ENCODE data around the gene BLM.

Gene BLM

DNA sequence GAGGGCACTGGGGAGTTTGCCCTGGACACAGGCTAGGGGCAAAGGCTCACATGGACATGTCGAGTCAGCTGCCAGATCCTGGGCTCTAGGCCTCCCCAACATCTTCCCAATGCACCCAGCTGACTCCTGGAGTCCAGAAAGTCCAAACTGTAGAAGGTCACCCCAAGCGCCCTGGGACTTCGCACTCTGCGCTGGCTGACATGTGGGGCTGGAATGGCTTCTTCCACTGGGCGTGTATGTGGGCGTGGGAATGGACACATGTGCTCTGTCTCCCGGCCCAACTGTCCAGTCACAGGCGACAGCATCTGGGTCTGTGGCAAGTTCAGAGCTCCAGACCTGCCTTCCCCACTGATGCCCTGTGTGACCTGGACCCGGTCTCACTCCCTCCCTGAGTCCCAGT is 138.0 kb downstream of the BLM start:
- Histone ChIP-seq H3K9ac (no peak overlapping the region), H3K4me2 (peak overlapping the region; percentile 48; the same call in 1 of the 2 replicates), H3K36me3 (ENCODE audit: insufficient read depth) (no peaks in the 10 kb centered on the region), H3K27me3 (ENCODE audit: insufficient read depth, low read depth) (no peaks in the 10 kb centered on the region), H3K27ac (no peak overlapping the region), H4K20me1 (ENCODE audit: insufficient read depth) (no peaks in the 10 kb centered on the region), H3K79me2 (ENCODE audit: insufficient read depth, low read depth) (no peaks in the 10 kb centered on the region), H3K4me1 (ENCODE audit: low read depth, poor library complexity, severe bottlenecking) (peaks cover 66% of the 10 kb centered on the region), H3K4me3 (IDR thresholded peaks at IDR 0.05; ENCODE audit: insufficient read depth, low read depth, low read length) (no peak overlapping the region), H2AFZ (ENCODE audit: low read depth) (no peak overlapping the region)
- TF ChIP-seq, protein P1, sequence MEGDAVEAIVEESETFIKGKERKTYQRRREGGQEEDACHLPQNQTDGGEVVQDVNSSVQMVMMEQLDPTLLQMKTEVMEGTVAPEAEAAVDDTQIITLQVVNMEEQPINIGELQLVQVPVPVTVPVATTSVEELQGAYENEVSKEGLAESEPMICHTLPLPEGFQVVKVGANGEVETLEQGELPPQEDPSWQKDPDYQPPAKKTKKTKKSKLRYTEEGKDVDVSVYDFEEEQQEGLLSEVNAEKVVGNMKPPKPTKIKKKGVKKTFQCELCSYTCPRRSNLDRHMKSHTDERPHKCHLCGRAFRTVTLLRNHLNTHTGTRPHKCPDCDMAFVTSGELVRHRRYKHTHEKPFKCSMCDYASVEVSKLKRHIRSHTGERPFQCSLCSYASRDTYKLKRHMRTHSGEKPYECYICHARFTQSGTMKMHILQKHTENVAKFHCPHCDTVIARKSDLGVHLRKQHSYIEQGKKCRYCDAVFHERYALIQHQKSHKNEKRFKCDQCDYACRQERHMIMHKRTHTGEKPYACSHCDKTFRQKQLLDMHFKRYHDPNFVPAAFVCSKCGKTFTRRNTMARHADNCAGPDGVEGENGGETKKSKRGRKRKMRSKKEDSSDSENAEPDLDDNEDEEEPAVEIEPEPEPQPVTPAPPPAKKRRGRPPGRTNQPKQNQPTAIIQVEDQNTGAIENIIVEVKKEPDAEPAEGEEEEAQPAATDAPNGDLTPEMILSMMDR (conservative IDR thresholded peaks at IDR 0.05; ENCODE audit: low read depth, low read length), result no peak

DNA sequence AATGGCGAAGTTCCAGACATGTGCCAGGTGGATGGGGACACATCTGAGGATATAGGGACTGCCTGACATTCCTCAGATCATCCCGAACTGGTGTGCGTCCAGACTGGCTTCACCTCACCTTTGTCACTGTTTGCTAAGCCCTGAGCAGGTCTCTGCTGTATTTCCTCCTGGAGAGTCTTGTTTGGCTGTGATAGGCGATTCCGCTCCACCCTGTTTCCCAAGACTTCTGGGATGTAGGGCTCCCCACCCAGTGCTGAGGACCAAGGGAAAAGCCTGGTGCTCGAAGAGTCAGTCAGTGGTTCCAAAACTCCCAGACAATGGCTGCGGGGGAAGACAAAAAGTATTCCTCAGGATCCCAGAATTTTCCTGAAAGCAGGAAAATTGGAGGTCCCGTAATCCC is 140.2 kb downstream of the BLM start:
- TF ChIP-seq, protein P1 (conservative IDR thresholded peaks at IDR 0.05; ENCODE audit: low read depth, low read length), result no peak
- Histone ChIP-seq H2AFZ (ENCODE audit: low read depth) (no peak overlapping the region), H3K4me2 (no peak overlapping the region), H3K9ac (no peak overlapping the region), H3K4me1 (ENCODE audit: low read depth, poor library complexity, severe bottlenecking) (peaks cover 47% of the 10 kb centered on the region), H3K27ac (no peak overlapping the region), H3K4me3 (IDR thresholded peaks at IDR 0.05; ENCODE audit: insufficient read depth, low read depth, low read length) (no peak overlapping the region), H4K20me1 (ENCODE audit: insufficient read depth) (no peaks in the 10 kb centered on the region), H3K79me2 (ENCODE audit: insufficient read depth, low read depth) (no peaks in the 10 kb centered on the region), H3K27me3 (ENCODE audit: insufficient read depth, low read depth) (no peaks in the 10 kb centered on the region), H3K36me3 (ENCODE audit: insufficient read depth) (no peaks in the 10 kb centered on the region)

DNA sequence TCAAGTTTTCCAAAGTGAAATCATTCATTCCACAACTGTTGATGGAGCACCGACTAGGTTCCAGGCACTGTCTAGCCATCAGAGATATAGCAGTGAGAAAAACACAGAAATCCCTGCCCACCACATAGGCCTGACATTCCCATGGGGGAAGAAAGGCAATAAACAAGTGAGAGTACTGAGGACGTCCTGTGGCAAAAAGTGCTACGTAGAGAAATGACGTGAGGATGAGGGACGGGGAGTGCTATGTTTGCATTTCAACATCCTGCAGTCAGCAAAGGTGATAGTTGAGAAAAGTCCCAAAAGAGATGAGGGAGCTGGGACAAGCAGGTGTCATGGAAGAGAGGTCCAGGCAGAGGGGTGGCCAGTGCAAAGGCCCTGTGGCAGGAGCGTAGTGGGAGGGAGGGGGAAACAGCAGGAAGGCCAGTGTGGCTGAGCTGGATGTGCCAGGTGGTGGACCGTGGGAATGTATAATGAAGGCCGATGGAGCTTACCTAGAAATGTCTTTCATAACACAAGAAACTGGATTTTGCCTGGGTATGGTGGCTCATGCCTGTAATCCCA is 140.8 kb downstream of the BLM start:
- H4K20me1 ChIP-seq (ENCODE audit: insufficient read depth), result no peaks in the 10 kb centered on the region
- H3K4me1 ChIP-seq (ENCODE audit: low read depth, poor library complexity, severe bottlenecking), result peaks cover 41% of the 10 kb centered on the region
- no peak overlapping the region for H3K4me3 ChIP-seq (IDR thresholded peaks at IDR 0.05; ENCODE audit: insufficient read depth, low read depth, low read length)
- no peak overlapping the region for H3K4me2 ChIP-seq
- TF ChIP-seq, protein P1 (conservative IDR thresholded peaks at IDR 0.05; ENCODE audit: low read depth, low read length), result no peak
- H3K27me3 ChIP-seq (ENCODE audit: insufficient read depth, low read depth), result no peaks in the 10 kb centered on the region
- no peaks in the 10 kb centered on the region for H3K79me2 ChIP-seq (ENCODE audit: insufficient read depth, low read depth)
- H2AFZ ChIP-seq (ENCODE audit: low read depth), result no peak overlapping the region
- no peak overlapping the region for H3K27ac ChIP-seq
- H3K36me3 ChIP-seq (ENCODE audit: insufficient read depth), result no peaks in the 10 kb centered on the region
- H3K9ac ChIP-seq, result no peak overlapping the region

DNA sequence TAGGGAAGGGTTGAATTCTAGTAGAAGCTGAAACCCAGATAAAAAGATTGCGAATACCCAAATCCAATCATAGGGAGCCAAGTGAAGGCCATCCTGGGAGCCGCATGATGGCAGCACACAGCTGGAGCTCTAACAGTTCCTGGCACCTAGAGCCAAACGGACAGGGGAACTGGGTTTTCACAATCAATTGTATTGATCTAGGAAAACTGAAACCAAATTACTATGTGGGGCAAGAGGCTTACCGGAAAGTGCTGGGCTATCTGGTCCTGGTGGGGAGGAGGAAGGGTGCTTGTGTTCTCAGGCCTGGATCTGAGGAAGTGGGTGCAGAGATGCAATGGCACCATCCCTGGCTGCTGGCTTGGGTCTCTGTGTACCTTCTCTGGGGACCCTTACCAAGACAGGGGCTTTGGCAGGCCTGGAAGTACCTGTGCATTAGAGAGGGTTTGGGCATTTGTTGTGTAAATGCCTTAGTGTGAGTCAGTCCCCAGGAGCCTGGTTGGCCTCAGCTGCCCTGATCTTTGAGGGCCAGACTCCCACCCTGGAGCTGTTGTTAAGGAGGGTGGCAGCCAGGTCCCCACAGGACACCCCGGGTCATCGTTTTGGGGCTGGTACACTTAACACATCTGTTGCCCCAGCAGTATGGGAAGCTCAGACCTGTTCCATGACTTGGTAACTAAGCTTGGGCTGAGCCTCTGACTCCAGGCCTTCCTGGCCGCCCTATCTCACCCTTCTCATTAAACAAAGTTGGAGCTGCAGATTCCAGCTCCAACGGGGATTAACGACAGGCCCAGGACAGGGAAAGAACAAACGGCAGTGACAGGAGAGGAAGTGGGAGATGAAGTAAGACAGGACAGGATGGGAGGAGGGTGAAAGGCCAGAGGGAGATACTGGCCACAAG is 142.3 kb downstream of the BLM start:
- no peak overlapping the region for H3K27ac ChIP-seq
- H3K36me3 ChIP-seq (ENCODE audit: insufficient read depth), result no peaks in the 10 kb centered on the region
- no peaks in the 10 kb centered on the region for H3K79me2 ChIP-seq (ENCODE audit: insufficient read depth, low read depth)
- TF ChIP-seq, protein P1 (conservative IDR thresholded peaks at IDR 0.05; ENCODE audit: low read depth, low read length), result no peak
- H3K4me2 ChIP-seq, result no peak overlapping the region
- H3K9ac ChIP-seq, result no peak overlapping the region
- H2AFZ ChIP-seq (ENCODE audit: low read depth), result no peak overlapping the region
- peaks cover 26% of the 10 kb centered on the region for H3K4me1 ChIP-seq (ENCODE audit: low read depth, poor library complexity, severe bottlenecking)
- H4K20me1 ChIP-seq (ENCODE audit: insufficient read depth), result no peaks in the 10 kb centered on the region
- no peaks in the 10 kb centered on the region for H3K27me3 ChIP-seq (ENCODE audit: insufficient read depth, low read depth)
- H3K4me3 ChIP-seq (IDR thresholded peaks at IDR 0.05; ENCODE audit: insufficient read depth, low read depth, low read length), result no peak overlapping the region
